Activated T-cell treated with anti-CD3 and anti-CD28 coated beads, Interleukin-2, amount 50 U/mL, for 4 hours (primary cell): Measurements from ENCODE around the gene AP3S2. TPM values are rescaled to one million over a fixed set of nuclear protein-coding genes. Genes with fewer than 3 reads are reported as not detected.
"Not testable (repeated sequence)": the region's sequence is repeated elsewhere in the genome, so short reads cannot be mapped to it uniquely, and the experiment has no call there.

Experiments used
- ATAC-seq, 2 donors: fragments of 200-7000 bp; cut with Tn5 transposase; one replicate each; pipeline ENCODE4 v1.10.0; 2021
- DNase-seq: peaks from one replicate; pipeline ENCODE4 v3.0.0-alpha.2; 2020
- H3K27me3 Mint-ChIP-seq: one replicate; pipeline ENCODE4 v1.8.0; 2021; ENCODE audit warnings: low read depth, mixed read lengths
- H3K36me3 Mint-ChIP-seq: one replicate; pipeline ENCODE4 v1.8.0; 2022; ENCODE audit warnings: mixed read lengths; ENCODE audit not compliant: insufficient read depth
- H3K4me1 Mint-ChIP-seq: one replicate; pipeline ENCODE4 v1.8.0; 2021; ENCODE audit warnings: low read depth, mixed read lengths
- H3K4me3 Mint-ChIP-seq: one replicate; pipeline ENCODE4 v1.8.0; 2021; ENCODE audit warnings: mild to moderate bottlenecking, moderate library complexity, mixed read lengths
- H3K9me3 Mint-ChIP-seq: one replicate; pipeline ENCODE4 v1.8.0; 2021; ENCODE audit warnings: mixed read lengths
- total RNA-seq, 3 donors: library from RNA; stranded (reverse); gene quantifications; one replicate each; pipeline ENCODE4 v1.2.1, GENCODE V29; 2021

The AP3S2 gene
- total RNA-seq: 10 to 100 TPM; 15.2 to 17.4 (median 17.1) TPM

- Mint-ChIP-seq H3K4me3 (peak within 1 kb of the TSS; percentile 98), H3K36me3 (peaks cover 5% of the 10 kb centered on the region), H3K9me3 (no peaks in the 10 kb centered on the region), H3K27me3 (no peaks in the 10 kb centered on the region), H3K4me1 (peaks cover 38% of the 10 kb centered on the region)
- ATAC-seq (peak; percentile 88 to 89), DNase-seq (peak; percentile 83)
Observed at GRCh38 chr15:89893696-89894447, at the start of gene AP3S2. Gene AP3S2 (minus strand): TSS chr15:89893994. CDS start chr15:89893949, 45 bp downstream.

- Mint-ChIP-seq H3K9me3 (no peaks in the 10 kb centered on the region), H3K27me3 (peaks cover 3% of the 10 kb centered on the region), H3K4me3 (no peak overlapping the region), H3K4me1 (peaks cover 14% of the 10 kb centered on the region), H3K36me3 (no peaks in the 10 kb centered on the region)
- ATAC-seq: no peak
- no peak for DNase-seq
Observed at GRCh38 chr15:89939910-89940309, 46.1 kb upstream of the AP3S2 start.

DNA sequence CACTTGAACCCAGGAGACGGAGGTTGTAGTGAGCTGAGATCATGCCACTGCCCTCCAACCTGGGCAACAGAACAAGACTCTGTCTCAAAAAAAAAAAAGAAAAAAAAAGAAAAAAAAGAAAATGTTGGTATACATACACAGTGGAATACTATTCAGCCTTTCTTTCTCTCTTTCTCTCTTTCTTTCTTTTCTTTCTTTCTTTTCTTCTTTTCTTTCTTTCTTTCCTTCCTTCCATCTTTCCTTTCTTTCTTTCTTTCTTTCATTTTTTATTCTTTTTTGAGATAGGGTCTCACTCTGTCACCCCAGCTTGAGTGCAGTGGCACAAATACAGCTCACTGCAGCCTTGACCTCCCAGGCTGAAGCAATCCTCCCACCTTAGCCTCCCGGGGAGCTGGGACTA lies 45.6 kb upstream of the AP3S2 start:
- H3K36me3 Mint-ChIP-seq, H3K4me3 Mint-ChIP-seq, H3K9me3 Mint-ChIP-seq, H3K27me3 Mint-ChIP-seq, DNase-seq, ATAC-seq: not testable (repeated sequence)
- H3K4me1 Mint-ChIP-seq: peaks cover 14% of the 10 kb centered on the region

DNA sequence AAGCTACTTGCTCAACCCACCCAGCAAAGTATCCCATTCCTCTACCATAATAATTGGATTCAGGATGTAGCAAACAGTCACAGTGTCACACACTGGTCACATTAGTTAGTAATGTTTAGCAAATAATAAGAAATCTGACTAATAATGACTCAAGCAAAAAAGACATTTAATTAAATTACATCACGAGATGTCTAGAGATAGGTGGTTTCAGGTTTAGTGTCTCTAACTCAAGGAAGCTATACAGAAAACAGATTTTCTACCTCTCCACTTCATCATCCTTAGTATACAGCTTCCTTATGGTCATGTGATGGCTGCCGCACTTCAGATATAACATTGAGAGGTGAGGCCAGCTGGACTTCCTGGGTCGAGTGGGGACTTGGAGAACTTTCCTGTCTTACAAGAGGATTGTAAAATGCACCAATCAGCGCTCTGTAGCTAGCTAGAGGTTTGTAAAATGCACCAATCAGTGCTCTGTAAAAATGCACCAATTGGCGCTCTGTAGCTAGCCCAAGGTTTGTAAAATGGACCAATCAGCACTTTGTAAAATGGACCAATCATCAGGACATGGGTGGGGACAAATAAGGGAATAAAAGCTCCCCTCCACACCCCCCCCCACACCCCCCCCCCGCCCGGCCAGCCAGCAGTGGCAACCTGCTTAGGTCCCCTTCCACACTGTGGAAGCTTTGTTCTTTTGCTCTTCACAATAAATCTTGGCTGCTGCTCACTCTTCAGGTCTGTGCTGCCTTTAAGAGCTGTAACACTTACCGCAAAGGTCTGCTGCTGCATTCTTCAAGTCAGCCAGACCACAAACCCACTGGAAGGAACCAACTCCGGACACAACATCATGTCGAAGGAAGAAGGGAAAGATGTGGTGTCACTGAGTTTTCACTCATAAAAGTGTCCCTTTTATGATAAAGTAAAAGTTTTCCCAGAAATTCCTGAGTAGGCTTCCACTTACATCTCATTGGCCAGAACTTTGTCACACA lies 43.9 kb upstream of the AP3S2 start:
- ATAC-seq: peak in 1 of 2 donors; percentile 27
- H3K4me3 Mint-ChIP-seq: no peak overlapping the region
- peaks cover 3% of the 10 kb centered on the region for H3K27me3 Mint-ChIP-seq
- no peak for DNase-seq
- no peaks in the 10 kb centered on the region for H3K9me3 Mint-ChIP-seq
- H3K4me1 Mint-ChIP-seq: peaks cover 14% of the 10 kb centered on the region
- H3K36me3 Mint-ChIP-seq: no peaks in the 10 kb centered on the region

DNA sequence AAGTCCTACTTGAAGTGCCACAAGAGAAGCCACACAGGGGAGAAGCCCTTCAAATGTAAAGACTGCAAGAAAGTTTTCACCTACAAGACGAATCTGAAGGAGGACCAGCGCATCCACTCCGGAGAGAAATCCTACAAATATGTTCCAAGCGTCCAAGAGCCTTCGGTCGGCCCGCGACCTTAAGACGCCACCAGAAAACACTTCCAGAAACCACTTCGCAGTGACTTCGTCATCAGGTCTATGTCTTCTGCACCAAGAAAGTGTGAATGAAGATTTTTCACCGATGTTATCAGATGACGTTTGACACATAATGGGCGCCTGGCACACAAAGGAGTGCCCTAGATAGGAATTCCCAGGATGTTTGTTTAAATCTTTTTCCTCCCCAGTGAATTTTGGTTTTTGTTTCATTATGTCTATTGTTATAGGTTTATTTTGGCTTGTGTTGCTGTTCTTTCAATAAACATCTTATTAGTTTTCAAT lies 43.0 kb upstream of the AP3S2 start:
- peaks cover 3% of the 10 kb centered on the region for H3K27me3 Mint-ChIP-seq
- DNase-seq (no peak), ATAC-seq (no peak)
- H3K4me3 Mint-ChIP-seq: no peak overlapping the region
- peaks cover 14% of the 10 kb centered on the region for H3K4me1 Mint-ChIP-seq
- H3K36me3 Mint-ChIP-seq: no peaks in the 10 kb centered on the region
- H3K9me3 Mint-ChIP-seq: no peaks in the 10 kb centered on the region

DNA sequence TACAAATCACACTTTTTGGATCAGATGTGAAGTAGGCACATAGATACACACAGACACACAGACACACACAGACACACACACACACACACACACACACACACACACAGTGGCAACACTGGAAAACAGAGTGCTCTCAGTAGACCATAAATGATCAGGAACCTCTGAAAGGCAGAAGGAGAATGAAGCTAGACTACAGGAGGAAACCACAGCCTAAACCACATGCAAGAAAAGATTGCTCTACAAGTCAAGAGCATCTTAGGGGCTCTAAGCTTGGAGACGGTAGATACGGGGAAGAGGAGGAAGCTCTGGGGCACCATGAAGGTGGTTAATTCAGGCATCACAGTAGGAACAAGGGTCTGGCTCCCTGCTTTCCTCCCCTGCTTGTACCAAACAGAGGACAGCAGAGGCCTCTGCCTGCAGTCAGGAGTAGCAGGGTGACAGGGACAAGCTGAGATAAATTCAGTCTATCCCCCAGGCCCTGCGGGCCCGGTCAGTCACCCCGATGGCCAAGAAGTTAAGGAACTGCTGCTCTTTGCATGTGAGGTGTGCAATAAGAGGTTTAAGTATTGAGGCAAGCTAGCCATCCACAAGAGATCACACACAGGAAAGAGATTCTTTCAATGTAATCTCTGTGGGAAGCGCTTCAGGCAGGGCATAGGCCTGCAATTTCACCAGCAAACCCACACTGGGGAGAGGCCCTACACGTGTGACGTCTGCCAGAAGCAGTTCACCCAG lies 42.4 kb upstream of the AP3S2 start:
- no peaks in the 10 kb centered on the region for H3K9me3 Mint-ChIP-seq
- DNase-seq: no peak

GRCh38 chr15:89932880-89933279 lies 39.1 kb upstream of the AP3S2 start:
- DNase-seq (no peak), ATAC-seq (no peak)
- Mint-ChIP-seq H3K4me1 (peaks cover 14% of the 10 kb centered on the region), H3K36me3 (no peaks in the 10 kb centered on the region), H3K4me3 (no peak overlapping the region), H3K27me3 (peaks cover under 1% of the 10 kb centered on the region), H3K9me3 (no peaks in the 10 kb centered on the region)

More for the DNA sequence above, 42.4 kb upstream of the AP3S2 start:
- Mint-ChIP-seq H3K4me3 (no peak overlapping the region), H3K4me1 (peaks cover 14% of the 10 kb centered on the region), H3K27me3 (peaks cover 3% of the 10 kb centered on the region), H3K36me3 (no peaks in the 10 kb centered on the region)
- peak; percentile 54 to 63 for ATAC-seq

DNA sequence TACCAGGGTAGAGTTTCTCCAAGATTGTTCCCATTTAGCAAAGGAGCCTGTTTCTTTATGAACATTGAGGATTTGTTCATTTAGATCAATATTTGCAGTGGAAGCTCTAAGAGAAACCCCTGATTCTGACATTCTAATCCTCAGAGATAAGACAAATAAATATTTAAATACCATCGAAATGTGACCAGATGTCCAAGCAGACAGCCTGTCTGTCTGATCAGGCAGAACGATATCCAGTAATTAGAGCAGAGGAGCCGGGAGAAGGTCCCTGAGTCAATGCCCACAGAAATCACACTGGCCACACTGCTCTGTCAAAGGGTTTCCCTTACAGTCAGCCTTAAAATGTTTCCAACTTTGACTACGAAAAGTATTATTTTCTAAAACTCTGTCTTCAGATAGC lies 34.6 kb upstream of the AP3S2 start:
- no peaks in the 10 kb centered on the region for H3K9me3 Mint-ChIP-seq
- H3K27me3 Mint-ChIP-seq: peaks cover 3% of the 10 kb centered on the region
- no peak overlapping the region for H3K4me3 Mint-ChIP-seq
- ATAC-seq (no peak), DNase-seq (no peak)
- H3K36me3 Mint-ChIP-seq: no peaks in the 10 kb centered on the region
- no peaks in the 10 kb centered on the region for H3K4me1 Mint-ChIP-seq

DNA sequence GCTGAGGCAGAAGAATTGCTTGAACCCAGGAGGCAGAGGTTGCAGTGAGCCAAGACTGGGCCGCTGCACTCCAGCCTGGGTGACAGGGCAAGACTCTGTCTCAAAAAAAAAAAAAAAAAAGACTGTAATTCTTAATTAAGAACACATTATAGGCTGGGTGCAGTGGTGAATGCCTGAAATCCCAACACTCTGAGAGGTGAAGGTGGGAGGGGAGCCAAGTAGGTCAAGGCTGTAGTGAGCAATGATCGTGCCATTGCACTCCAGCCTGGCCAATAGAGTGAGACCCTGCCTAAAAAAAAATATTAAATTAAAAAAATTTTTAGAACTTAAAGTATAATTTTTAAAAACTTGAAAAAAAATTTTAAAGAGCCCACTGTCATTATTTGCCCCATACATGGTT lies 32.4 kb upstream of the AP3S2 start:
- peaks cover 3% of the 10 kb centered on the region for H3K27me3 Mint-ChIP-seq
- no peak for ATAC-seq
- H3K9me3 Mint-ChIP-seq: no peaks in the 10 kb centered on the region
- DNase-seq: no peak
- H3K4me3 Mint-ChIP-seq: no peak overlapping the region
- no peaks in the 10 kb centered on the region for H3K36me3 Mint-ChIP-seq
- H3K4me1 Mint-ChIP-seq: no peaks in the 10 kb centered on the region

- ATAC-seq (no peak), DNase-seq (no peak)
- Mint-ChIP-seq H3K4me3 (no peak overlapping the region), H3K9me3 (no peaks in the 10 kb centered on the region), H3K36me3 (no peaks in the 10 kb centered on the region), H3K4me1 (no peaks in the 10 kb centered on the region), H3K27me3 (peaks cover 15% of the 10 kb centered on the region)
Observed at GRCh38 chr15:89917442-89918101, 23.8 kb upstream of the AP3S2 start.

DNA sequence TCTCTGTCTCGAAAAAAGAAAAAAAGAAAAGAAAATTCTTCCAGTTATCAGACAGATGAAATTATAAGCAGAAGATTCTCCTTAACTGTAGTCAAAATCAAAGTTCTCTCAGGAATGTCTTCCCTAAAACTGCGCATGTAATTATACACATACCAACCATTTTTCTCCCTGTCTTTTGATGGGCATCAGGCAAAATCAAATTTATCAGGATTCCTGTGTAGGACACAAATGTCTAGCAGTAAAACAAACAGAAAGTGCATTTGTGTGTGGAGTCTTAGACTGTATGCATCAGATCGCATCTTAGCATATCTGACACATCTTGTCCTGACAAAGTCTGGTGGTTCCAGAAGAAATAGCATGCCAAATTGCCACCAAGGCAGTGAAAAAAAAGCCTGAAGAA lies 22.9 kb upstream of the AP3S2 start:
- Mint-ChIP-seq H3K4me3 (no peak overlapping the region), H3K27me3 (peaks cover 21% of the 10 kb centered on the region), H3K4me1 (no peaks in the 10 kb centered on the region), H3K9me3 (no peaks in the 10 kb centered on the region), H3K36me3 (no peaks in the 10 kb centered on the region)
- no peak for ATAC-seq
- no peak for DNase-seq

- Mint-ChIP-seq H3K36me3 (no peaks in the 10 kb centered on the region), H3K4me3 (peak within 1 kb of the TSS; percentile 24), H3K4me1 (no peaks in the 10 kb centered on the region), H3K27me3 (peaks cover 23% of the 10 kb centered on the region), H3K9me3 (no peaks in the 10 kb centered on the region)
- ATAC-seq (peak; percentile 67 to 70), DNase-seq (no peak)
Observed at GRCh38 chr15:89912674-89913396, 19.0 kb upstream of the AP3S2 start, which contains the start of gene ARPIN. Gene ARPIN (minus strand): TSS chr15:89912952. CDS start chr15:89912835, 117 bp downstream.

DNA sequence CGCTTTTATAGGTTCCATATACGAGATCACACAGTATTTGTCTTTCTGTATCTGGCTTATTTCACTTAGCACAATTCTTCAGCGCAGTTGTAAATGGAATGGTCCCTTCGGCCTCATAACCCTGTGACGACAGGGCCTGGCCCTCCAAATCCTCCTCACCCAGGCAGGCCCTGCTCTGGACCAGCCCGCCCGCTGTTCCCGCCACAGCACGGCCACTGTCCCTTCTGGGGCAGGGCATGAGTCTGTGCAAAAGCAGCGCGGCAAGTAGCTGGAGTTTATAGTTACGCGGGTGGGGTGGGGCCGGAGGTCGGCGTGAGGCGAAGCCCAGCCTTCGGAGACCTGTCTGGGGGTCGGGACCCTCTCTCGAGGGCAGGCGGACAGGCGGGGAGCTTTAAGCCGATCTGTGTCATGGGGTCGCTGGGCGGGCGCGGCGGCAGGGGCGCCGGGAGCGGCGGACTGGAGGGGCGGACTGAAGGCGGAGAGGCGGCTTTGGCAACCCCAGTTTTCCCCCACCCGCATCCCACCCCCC lies 18.4 kb upstream of the AP3S2 start:
- Mint-ChIP-seq H3K9me3 (no peaks in the 10 kb centered on the region), H3K4me1 (no peaks in the 10 kb centered on the region), H3K36me3 (no peaks in the 10 kb centered on the region), H3K27me3 (peaks cover 23% of the 10 kb centered on the region), H3K4me3 (no peak overlapping the region)
- ATAC-seq: no peak
- DNase-seq: no peak
